Progenitor cell of endocrine pancreas (in vitro differentiated cells): ENCODE data around the gene SMURF2. TPM values are rescaled to one million over a fixed set of nuclear protein-coding genes. Genes with fewer than 3 reads are reported as not detected.
A peak's percentile ranks its signal among the peaks of the same experiment; 100 is the strongest.

Experiments used
- DNase-seq: peaks from one replicate; pipeline ENCODE4 v3.0.0; 2021; ENCODE audit warnings: low spot score; ENCODE audit not compliant: unreplicated experiment
- H3K27ac Mint-ChIP-seq: 2 replicates; pipeline ENCODE4 v1.8.0; 2021; ENCODE audit warnings: mild to moderate bottlenecking, moderate library complexity, mixed read lengths
- H3K27me3 Mint-ChIP-seq: 2 replicates; pipeline ENCODE4 v1.8.0; 2021; ENCODE audit warnings: mixed read lengths
- H3K36me3 Mint-ChIP-seq: 2 replicates; pipeline ENCODE4 v1.8.0; 2022; ENCODE audit warnings: mixed read lengths; ENCODE audit not compliant: insufficient read depth
- H3K4me1 Mint-ChIP-seq: 2 replicates; pipeline ENCODE4 v1.8.0; 2021; ENCODE audit warnings: low read depth, mixed read lengths
- H3K4me3 Mint-ChIP-seq: 2 replicates; pipeline ENCODE4 v1.8.0; 2021; ENCODE audit warnings: low read depth, mild to moderate bottlenecking, moderate library complexity, mixed read lengths
- H3K9me3 Mint-ChIP-seq: 2 replicates; pipeline ENCODE4 v1.8.0; 2021; ENCODE audit warnings: low read depth, mixed read lengths
- total RNA-seq: library from RNA; stranded (reverse); gene quantifications from 2 replicates; pipeline ENCODE4 v1.2.1, GENCODE V29; 2021
- TF ChIP-seq, protein P1 (sequence below): fragments of 200-600 bp; sonication (generic); IDR thresholded peaks from one replicate; pipeline ENCODE4 v1.5.0; 2021; ENCODE audit warnings: antibody characterized with exemption, mild to moderate bottlenecking; ENCODE audit not compliant: unreplicated experiment

Gene SMURF2
- total RNA-seq, 1 donor from 2014 or later: 43.9 TPM

DNA sequence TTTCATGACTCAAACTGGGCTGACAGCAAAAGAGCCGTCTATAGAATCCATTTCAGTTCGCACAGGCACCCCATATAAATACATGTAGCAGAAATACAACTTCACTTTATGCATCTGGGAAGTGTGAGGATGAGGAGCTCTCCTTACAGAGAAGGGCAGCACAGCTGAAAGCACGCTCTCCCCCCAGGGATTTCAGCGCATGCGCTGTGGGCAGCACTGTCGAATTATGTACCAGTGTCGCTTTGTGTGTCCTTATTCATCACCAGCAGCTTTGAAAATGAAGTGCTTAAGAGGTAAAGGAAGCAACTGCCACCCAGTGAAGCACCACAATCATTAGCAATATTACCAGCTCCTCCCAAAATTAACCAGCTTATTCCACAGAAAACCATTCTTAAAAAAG is 115.4 kb downstream of the SMURF2 start:
- Mint-ChIP-seq H3K27ac (no peak overlapping the region), H3K27me3 (no peaks in the 10 kb centered on the region), H3K4me3 (no peak overlapping the region), H3K9me3 (no peaks in the 10 kb centered on the region), H3K36me3 (peaks cover 16% of the 10 kb centered on the region), H3K4me1 (no peaks in the 10 kb centered on the region)
- TF ChIP-seq, protein P1, sequence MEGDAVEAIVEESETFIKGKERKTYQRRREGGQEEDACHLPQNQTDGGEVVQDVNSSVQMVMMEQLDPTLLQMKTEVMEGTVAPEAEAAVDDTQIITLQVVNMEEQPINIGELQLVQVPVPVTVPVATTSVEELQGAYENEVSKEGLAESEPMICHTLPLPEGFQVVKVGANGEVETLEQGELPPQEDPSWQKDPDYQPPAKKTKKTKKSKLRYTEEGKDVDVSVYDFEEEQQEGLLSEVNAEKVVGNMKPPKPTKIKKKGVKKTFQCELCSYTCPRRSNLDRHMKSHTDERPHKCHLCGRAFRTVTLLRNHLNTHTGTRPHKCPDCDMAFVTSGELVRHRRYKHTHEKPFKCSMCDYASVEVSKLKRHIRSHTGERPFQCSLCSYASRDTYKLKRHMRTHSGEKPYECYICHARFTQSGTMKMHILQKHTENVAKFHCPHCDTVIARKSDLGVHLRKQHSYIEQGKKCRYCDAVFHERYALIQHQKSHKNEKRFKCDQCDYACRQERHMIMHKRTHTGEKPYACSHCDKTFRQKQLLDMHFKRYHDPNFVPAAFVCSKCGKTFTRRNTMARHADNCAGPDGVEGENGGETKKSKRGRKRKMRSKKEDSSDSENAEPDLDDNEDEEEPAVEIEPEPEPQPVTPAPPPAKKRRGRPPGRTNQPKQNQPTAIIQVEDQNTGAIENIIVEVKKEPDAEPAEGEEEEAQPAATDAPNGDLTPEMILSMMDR: no peak
- DNase-seq: no peak

- no peak for DNase-seq
- no peaks in the 10 kb centered on the region for H3K9me3 Mint-ChIP-seq
- H3K4me3 Mint-ChIP-seq: no peak overlapping the region
- H3K4me1 Mint-ChIP-seq: no peaks in the 10 kb centered on the region
- H3K27me3 Mint-ChIP-seq: no peaks in the 10 kb centered on the region
- H3K27ac Mint-ChIP-seq: no peak overlapping the region
- TF ChIP-seq, protein P1: no peak
- H3K36me3 Mint-ChIP-seq: peaks cover 14% of the 10 kb centered on the region
Measured at GRCh38 chr17:64544742-64545141, 117.4 kb downstream of the SMURF2 start.

DNA sequence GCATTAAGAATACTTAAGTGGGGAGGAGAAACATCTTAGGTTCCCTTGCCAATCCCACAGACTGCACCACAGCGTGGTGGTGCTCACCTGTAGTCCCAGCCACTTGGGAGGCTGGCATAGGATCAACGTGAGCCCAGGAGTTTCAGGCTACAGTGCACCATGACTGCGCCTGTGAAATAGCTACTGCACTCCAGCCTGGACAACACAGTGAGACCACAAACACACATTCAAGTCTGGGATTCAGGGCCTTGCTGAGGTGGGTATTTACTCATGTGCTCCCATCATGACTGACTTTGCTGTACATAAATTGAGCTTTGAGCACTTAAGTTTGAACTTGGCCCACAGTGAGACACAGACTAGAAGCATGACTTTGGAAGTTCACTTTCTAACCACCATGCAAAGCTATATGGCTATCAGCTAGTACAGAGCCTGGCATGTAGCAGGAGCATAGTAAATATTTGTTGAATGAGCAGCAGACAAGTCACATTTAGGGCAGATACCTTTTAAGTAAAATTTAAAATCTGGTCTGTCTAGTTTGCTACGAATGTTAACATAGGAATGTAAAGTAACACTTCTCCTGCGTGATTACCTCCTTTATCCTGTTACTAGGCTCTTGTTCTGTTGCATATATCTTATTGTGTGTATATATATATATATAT is 121.9 kb downstream of the SMURF2 start:
- Mint-ChIP-seq H3K9me3 (no peaks in the 10 kb centered on the region), H3K27ac (no peak overlapping the region), H3K4me1 (no peaks in the 10 kb centered on the region), H3K36me3 (peaks cover 24% of the 10 kb centered on the region), H3K4me3 (no peak overlapping the region), H3K27me3 (no peaks in the 10 kb centered on the region)
- no peak for DNase-seq
- TF ChIP-seq, protein P1: no peak

DNA sequence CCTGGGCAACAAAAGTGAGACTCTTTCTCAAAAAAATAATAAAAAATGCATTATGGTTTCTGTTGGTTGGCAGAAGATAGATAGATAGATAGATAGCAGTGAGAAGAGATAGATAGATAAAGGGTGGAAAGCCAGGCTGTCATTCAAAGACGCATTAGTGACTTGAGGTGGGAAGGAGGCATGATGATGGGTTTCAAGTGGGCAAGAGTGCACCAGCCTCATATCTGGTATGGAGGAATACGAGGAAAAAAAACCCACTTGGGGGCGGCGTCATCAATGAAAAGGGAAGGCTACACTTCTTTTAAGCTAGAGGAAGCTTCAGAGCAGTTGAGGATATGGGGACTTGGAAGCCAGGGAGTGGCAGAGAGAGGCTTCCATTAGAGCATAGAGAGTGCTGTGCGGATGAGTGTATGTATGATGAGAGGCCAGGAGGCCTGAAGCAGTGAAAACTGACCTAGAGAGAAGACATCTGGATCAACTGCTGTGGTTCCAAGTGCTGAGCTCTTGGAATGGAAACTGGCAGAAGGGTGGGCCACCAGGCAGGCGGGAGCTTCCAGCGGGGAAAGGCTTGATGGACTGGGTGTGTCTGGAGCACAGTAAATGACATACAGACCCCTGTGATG is 123.5 kb downstream of the SMURF2 start:
- TF ChIP-seq, protein P1: no peak
- peaks cover 24% of the 10 kb centered on the region for H3K36me3 Mint-ChIP-seq
- DNase-seq: no peak
- no peaks in the 10 kb centered on the region for H3K27me3 Mint-ChIP-seq
- no peaks in the 10 kb centered on the region for H3K4me1 Mint-ChIP-seq
- H3K4me3 Mint-ChIP-seq: no peak overlapping the region
- no peaks in the 10 kb centered on the region for H3K9me3 Mint-ChIP-seq
- peak overlapping the region; percentile 68 for H3K27ac Mint-ChIP-seq

DNA sequence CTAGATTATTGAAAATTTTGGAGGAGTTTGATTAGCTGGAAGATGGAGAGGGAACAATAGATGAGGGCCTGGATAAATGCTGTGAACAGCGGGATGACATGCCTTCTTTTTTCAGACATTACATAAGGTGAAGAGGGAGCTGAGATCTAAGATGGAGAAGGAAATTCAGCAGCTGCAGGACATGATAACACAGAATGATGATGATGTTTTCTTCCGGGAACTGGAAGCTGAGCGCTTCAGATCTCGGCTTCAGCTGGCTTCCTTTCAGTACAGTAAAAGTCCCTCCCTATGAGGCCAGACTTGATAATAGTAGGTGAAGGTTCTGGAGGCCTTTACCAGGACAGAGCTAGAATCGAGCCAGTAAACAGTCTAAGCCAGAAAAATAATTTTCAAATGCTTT is 124.6 kb downstream of the SMURF2 start:
- TF ChIP-seq, protein P1: no peak
- Mint-ChIP-seq H3K27ac (no peak overlapping the region), H3K9me3 (no peaks in the 10 kb centered on the region), H3K36me3 (peaks cover 25% of the 10 kb centered on the region), H3K4me1 (no peaks in the 10 kb centered on the region), H3K4me3 (no peak overlapping the region), H3K27me3 (no peaks in the 10 kb centered on the region)
- DNase-seq: no peak
